HG03469 (cell line): ENCODE measurements around the gene TMEM229B.

Experiments
- ATAC-seq: cut with Tn5 transposase; IDR thresholded peaks from one replicate; pipeline ENCODE4 v1.9.1; 2021; ENCODE audit warnings: mild to moderate bottlenecking, moderate library complexity, moderate number of reproducible peaks; ENCODE audit not compliant: unreplicated experiment

TMEM229B gene

DNA sequence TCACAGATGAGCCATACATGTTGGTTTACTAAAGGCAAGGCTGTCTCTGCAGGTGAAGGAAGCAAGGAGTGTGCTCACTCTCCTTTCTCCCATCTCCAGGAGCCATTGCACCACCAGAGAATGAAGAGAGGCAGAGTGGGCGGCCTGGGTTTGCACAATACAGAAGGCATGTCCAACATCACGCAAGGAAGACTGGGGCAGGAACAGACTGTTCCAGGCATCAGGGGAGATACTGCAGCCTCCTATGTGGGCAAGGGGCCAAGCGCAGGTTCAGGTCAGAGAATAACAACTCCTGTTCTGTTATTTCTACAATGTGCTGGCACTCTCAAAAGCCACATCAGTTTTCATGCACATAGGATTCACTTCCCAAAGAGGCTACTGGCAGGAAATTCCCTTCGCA, 1.7 kb upstream of the TMEM229B start:
- no peak for ATAC-seq

GRCh38 chr14:67487332-67487731, 1.2 kb downstream of the TMEM229B start:
- ATAC-seq: no peak

- no peak for ATAC-seq
These were observed 1.6 kb downstream of the TMEM229B start for GRCh38 chr14:67486890-67487289.

DNA sequence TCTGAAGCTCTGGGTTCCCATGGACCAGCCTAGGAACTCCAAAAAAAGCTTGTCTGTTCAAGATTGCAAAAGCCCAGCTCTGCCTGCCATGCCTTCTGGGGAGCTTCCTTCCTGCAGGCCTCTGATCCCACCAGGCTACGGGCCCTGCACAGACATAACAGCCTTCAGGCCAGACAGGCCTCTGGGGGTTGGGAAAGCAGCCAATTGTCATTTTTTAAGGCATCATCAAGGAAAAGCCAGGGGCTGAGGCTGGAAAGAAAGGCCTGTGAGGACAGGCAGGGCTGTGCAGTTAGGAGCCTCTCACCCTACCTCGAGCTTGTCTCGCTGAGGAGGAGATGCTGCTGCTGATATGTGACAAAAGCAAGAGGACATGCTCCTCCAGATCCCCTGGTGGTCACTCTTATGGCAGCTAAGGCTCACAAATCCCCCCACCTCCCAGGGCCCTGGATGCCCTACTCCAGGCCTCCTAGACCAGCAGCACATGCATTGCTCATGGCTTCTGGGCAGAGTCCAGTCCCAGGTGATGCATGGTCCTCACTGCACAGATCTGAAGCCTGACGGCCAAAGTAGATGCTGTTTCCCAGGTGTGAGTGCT, 2.9 kb downstream of the TMEM229B start:
- ATAC-seq: no peak

DNA sequence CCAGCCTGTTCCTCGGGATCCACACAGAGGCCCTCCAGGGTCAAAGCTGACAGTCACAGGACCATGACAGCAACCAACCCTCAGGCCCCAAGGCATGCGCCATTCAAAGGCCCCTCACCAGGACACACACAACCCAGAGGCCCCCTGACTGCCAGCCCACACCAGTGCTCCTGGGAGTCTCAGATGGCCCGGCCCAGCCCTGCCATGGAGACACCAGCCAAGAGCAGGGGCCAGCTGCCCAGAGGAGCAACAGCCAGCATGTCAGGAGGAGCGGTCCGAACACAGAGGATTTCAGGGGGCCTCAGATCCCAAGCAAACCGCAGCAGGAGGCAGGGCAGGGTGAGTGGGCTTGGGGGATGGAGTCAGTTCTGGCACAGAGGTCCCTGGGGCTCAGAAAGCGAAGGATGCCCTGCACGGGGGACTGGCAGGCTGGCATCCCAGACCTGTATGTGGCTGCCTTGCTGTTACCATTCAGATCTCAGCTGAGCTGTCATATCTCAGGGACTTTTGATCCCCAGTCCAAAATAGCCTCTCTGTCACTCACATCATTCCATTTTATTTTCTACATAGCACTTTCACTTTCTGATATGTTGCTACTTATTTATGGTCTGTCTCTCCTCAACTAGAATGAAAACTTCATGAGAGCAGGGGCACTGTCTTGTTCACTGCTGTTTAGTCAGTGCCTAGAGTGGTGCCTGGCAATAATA, 4.8 kb downstream of the TMEM229B start:
- no peak for ATAC-seq

DNA sequence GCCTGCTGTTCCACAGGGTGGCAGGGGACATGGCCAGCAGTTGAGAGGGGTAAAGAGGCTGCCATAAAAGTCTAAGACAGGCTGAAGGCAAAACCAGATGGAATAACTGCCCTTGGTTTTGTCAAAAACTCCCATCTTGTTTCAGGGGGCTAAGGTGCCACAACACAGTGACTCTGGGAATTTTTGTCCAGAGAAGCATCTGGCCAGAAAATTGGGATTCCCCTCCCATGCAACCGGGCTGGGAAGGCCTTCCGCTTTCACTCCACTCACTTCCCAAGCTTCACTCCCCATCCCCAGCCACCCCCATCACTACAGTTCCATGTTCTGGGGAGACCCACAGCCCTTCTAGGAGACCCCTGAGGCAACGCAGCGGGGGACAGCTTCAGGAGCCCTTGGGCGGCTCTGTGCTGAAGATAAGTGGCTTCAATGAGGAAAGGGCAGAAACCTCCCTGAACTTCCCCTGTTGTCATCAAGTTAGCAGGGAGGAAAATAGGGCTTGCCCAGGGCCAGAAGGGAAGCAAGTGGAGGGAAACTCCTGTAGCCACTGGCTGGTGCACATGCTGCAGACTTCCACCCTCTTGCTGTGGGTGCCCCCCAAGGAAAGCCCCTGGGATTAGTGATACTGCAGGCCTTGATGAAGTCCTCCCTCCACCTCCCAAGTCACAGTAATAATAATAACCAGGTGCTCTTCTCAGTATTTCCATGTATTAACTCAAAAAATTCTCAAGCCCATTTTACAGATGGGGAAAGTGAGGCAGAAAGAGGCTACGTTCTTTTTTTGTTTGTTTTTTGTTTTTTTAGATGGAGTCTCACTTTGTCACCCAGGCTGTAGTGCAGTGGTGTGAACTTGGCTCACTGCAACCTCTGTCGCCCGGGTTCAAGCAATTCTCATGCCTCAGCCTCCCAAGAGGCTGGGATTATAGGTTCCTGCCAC, 6.0 kb downstream of the TMEM229B start:
- ATAC-seq: no peak

DNA sequence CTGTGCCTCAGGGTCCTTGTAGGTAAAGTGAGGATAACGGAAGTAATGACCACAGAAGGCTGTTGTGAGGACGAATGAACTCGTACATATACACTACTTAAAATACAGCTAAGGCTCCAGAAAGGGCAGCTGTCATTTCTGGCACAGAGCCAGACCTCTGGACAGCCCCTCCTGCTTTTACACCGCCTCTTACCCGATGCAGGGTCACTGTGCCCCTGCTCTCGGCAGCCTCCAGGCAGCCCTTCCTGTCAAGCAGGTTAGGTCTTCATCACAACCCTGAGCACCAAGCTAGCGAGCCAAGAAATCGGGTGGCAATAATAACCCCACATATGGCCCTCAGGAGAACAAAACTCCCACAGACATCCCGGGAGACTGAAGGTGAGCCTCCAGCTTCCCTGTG, 8.5 kb downstream of the TMEM229B start:
- ATAC-seq: no peak

DNA sequence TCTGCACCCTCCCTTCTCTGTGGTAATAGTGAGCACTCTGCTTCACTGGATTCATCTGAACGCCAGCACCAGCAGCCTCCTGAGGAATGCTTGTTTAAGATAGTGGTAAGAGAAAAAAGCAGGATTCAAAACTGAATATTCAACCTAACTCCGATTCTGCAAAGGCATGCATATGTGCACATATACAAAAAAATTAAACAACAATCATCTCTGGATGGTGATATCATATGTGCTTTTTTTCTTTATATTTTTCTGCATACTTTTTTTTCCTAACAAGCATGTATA, 9.8 kb downstream of the TMEM229B start:
- ATAC-seq: no peak

GRCh38 chr14:67477926-67478799, 10.4 kb downstream of the TMEM229B start:
- ATAC-seq: no peak

GRCh38 chr14:67474366-67474765, 14.2 kb downstream of the TMEM229B start:
- no peak for ATAC-seq

DNA sequence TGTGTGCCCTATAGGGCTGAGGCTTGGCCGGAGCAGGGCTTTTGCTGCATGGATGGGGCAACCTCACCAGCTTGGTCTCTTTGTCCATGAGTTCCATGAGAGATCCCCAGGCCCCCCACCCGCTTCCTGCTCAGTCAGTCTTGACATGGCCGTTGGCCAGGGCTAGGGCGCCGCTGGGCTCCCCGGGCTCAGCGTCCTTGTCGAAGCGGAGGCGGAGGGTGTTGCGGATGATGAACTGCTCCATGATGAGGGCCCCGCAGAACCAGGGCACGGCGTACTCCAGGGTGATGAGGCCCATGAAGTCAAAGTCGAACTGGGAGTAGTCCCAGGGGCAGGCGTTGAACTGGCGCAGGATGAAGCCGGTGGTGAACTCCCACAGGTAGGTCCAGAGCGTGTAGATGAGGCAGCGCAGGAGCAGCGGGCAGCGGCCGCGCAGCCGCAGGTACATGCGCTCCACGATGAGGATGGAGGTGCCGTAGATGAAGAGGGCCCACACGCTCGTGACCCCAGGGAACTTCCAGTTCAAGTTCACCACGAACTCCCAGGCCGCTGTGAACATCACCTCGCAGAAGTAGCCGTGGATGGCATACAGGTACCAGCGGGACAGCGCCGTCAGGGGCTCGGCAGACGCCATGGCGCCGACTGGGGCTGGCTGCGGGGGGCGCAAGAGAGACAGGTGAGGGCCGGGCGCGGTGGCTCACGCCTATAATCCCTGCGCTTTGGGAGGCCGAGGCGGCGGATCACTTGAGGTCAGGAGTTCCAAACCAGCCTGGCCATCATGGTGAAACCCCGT, 15.0 kb downstream of the TMEM229B start:
- no peak for ATAC-seq

GRCh38 chr14:67472726-67473125, 15.8 kb downstream of the TMEM229B start:
- no peak for ATAC-seq

DNA sequence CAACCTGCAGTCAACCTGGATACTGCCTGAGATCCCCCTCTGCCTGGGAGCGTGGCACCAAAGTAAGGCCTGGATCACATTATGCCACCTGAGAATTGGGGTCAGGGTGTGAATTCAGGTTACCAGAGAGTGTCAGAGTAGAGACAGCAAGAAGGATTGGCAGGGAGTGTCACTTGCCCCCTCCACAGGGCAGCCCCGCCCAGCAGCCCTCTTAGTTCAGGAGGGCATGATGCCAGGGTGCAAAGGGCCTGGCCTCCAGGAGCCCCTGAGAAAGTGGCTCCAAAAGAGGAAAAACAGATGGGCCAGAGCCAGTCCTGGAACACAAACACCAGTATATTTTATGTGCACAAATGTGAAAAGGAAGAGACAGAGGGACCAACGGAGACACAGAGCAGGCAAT, 18.6 kb downstream of the TMEM229B start:
- ATAC-seq: no peak

GRCh38 chr14:67468378-67468730, 20.2 kb downstream of the TMEM229B start:
- no peak for ATAC-seq

- no peak for ATAC-seq
These were observed 21.4 kb downstream of the TMEM229B start for GRCh38 chr14:67467134-67467533.

- no peak for ATAC-seq
These were observed 23.6 kb downstream of the TMEM229B start for GRCh38 chr14:67464879-67465278.

DNA sequence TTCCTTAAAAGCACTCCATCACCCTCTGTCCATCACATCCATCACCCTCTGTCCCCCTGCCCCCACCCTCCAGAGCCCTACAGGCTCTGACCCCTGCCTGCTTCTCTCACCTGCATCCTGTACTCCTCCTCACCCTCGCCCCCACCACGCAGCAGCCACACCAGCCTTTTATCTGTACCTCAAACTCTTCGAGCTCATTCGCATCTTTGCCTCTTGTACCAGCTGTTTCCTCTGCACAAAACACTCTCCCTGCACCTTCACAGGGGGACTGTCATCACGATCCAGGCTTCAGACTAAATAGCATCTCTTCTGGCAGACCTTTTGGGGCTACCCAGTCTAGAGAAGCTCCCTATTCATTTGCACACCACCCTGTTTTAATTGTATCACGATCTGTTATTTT, 24.1 kb downstream of the TMEM229B start:
- no peak for ATAC-seq

- no peak for ATAC-seq
These were observed 24.6 kb downstream of the TMEM229B start for GRCh38 chr14:67463900-67464299.

DNA sequence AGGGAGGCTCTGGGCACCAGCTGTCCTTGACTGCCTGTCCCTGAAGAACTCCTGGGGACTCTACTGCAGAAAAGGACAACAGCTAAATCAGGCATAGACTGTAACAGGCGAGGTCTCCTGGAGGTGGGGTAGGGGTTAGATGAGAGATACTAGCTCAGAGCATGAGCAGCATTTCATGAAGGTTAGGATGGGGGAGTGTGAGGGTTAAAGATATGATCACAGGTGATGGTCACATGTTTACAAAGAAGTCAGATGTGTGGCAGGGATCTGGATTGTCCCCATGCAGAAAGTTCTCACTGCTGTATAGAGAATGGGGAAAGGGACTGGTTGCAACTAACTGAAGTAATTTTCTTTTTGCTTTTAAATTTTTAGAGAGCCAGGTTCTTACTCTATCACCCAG, 26.5 kb downstream of the TMEM229B start:
- no peak for ATAC-seq

DNA sequence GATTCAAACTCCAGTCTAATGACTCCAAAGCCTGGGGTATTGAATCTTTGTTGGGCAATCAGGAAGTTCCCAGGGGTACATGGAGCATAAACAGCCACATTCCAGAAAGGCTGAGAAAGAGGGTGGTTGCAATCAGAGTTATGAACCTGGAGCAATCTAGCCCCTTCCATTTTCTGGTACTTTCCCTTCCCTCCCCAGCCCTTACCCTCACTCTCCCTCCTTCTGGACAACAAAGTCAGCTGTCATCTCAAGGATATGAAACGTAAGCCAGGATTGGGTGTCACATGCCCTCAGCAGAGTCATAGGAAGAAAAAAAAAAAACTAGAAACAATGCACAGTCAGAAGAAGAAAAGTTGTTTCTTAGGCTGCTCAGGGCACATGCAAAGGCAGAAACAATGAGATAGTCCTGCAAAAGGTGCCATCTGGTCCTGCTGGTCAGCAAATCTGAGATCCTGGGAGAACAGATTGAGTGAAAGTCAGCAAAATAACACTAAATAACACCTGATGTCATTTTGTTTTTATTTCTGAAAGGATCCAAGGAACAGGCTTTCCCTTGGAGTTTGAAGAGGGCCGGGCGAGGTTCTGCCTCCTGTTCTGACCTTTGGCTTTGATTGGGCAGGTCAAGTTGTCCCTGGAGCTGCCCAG, 27.1 kb downstream of the TMEM229B start:
- no peak for ATAC-seq
